Measurements from ENCODE around the gene ADSS1. TPM values are rescaled to one million over a fixed set of nuclear protein-coding genes. Genes with fewer than 3 reads are reported as not detected.

Gene ADSS1
- total RNA-seq, 3 donors from 2014 or later: 6.9 to 13.0 (median 7.3) TPM

DNA sequence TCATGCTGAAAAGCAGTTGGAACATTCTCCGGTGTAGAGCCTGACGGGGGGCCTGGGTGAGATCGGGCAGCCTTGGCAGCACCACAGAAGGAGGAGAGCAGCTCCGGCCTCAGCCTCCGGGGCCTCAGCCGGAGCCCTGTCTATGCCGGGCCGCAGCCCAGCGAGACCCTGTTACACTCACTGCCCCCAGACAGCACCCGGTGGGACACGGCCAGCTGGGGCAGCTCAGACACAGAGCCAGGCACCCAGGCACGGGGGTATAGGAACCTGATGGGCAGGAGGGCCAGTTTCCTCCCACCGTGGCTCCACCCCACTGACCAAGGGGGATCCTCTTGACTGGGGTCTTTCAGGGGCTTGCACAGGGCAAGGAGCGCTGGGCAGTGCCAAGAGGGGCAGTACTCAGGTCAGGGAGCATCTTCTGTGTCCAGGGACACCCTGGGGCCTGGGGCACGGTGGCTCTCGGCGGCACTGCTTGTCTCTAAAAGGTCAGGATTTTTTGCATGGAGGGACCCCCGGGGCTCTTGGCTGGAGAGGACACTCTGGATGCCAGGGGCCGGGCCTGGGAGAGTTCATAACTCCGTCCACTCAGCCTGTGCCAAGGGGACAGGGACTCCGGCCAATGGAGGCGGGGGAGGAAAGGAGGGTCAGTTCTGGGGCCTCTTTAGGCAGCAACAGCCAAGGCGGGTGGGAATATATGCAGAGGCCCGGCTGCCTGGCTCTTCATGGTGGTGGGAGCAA lies 25.2 kb upstream of the ADSS1 start:
- H3K4me3 ChIP-seq: peak overlapping the region in 2 of 3 donors; percentile 18 to 31
- intact Hi-C loops (cut with DNase I; ENCODE audit: low total_unique reads): no loop called here
- no peaks in the 10 kb centered on the region for H3K9me3 ChIP-seq
- H3K27ac ChIP-seq: peak overlapping the region; percentile 21 to 61
- peaks cover 16 to 20% of the 10 kb centered on the region in 2 donors for H3K4me1 ChIP-seq
- TF ChIP-seq POLR2AphosphoS5 (IDR thresholded peaks at IDR 0.05): no peak
- H3K27me3 ChIP-seq: no peaks in the 10 kb centered on the region
- H3K36me3 ChIP-seq: peaks cover 4% of the 10 kb centered on the region
- DNase-seq (ENCODE audit: low spot score in 2 of 2): no peak

DNA sequence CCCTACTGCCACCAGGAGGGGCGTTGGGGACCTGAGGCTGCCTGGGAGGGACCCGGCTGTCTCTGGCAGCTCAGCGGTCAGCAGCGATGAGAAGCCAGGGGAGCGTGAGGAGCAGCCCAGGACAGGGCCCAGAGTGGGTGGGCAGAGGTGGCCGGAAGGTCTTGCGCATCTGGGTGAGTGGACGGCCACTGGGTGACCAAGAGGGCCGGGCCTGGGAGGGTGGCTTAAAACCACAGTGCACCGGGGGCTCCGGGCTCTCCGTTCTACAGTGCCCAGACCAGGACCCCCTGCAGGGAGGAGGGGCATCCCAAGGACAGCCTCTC lies 24.6 kb upstream of the ADSS1 start:
- peaks cover 4% of the 10 kb centered on the region for H3K36me3 ChIP-seq
- H3K4me1 ChIP-seq: peaks cover 16 to 20% of the 10 kb centered on the region in 2 donors
- H3K27ac ChIP-seq: peak overlapping the region; percentile 21 to 61
- no peaks in the 10 kb centered on the region for H3K27me3 ChIP-seq
- DNase-seq (ENCODE audit: low spot score in 2 of 2): no peak
- TF ChIP-seq, protein P1, sequence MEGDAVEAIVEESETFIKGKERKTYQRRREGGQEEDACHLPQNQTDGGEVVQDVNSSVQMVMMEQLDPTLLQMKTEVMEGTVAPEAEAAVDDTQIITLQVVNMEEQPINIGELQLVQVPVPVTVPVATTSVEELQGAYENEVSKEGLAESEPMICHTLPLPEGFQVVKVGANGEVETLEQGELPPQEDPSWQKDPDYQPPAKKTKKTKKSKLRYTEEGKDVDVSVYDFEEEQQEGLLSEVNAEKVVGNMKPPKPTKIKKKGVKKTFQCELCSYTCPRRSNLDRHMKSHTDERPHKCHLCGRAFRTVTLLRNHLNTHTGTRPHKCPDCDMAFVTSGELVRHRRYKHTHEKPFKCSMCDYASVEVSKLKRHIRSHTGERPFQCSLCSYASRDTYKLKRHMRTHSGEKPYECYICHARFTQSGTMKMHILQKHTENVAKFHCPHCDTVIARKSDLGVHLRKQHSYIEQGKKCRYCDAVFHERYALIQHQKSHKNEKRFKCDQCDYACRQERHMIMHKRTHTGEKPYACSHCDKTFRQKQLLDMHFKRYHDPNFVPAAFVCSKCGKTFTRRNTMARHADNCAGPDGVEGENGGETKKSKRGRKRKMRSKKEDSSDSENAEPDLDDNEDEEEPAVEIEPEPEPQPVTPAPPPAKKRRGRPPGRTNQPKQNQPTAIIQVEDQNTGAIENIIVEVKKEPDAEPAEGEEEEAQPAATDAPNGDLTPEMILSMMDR (IDR thresholded peaks at IDR 0.05): no peak
- no peak for TF ChIP-seq POLR2AphosphoS5 (IDR thresholded peaks at IDR 0.05)
- no peak for TF ChIP-seq POLR2A (IDR thresholded peaks at IDR 0.05)
- no peaks in the 10 kb centered on the region for H3K9me3 ChIP-seq
- intact Hi-C loops (cut with DNase I; ENCODE audit: low total_unique reads): no loop called here
- peak overlapping the region in 2 of 3 donors; percentile 18 to 31 for H3K4me3 ChIP-seq

DNA sequence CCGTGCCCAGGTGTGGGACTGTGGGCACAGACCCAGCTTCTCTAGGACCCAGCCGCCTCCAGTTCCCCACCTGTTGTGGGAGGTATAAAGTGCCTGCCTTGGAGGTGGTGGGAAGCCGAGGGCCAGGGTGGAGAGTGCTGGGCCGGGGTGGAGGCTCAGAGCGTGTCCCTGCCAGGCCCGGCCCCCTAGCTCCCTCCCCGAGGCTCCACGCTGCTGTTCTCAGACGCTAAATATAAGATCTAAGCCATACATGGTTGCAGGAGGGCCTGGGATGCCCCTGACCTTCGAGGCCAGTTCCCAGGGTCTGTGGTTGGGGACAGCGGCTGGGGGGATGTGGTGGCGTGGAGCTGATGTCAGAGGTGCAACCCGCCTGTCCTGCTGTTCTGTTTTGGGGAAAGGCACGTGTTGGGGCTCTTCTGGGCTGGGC lies 23.8 kb upstream of the ADSS1 start:
- peaks cover 4% of the 10 kb centered on the region for H3K36me3 ChIP-seq
- H3K4me3 ChIP-seq: peak overlapping the region in 2 of 3 donors; percentile 18 to 31
- no peak for DNase-seq (ENCODE audit: low spot score in 2 of 2)
- no peaks in the 10 kb centered on the region for H3K9me3 ChIP-seq
- peaks cover 11 to 15% of the 10 kb centered on the region in 2 donors for H3K4me1 ChIP-seq
- TF ChIP-seq POLR2AphosphoS5 (IDR thresholded peaks at IDR 0.05) (no peak), POLR2A (IDR thresholded peaks at IDR 0.05) (no peak)
- TF ChIP-seq, protein P1 (IDR thresholded peaks at IDR 0.05): no peak
- H3K27ac ChIP-seq: peak overlapping the region in 1 of 2 donors; percentile 61
- no peaks in the 10 kb centered on the region for H3K27me3 ChIP-seq
- intact Hi-C loops (cut with DNase I; ENCODE audit: low total_unique reads): loop anchor here (10.0 kb wide), 1 partner anchor 45 kb away; no protein-coding TSS in a partner anchor

DNA sequence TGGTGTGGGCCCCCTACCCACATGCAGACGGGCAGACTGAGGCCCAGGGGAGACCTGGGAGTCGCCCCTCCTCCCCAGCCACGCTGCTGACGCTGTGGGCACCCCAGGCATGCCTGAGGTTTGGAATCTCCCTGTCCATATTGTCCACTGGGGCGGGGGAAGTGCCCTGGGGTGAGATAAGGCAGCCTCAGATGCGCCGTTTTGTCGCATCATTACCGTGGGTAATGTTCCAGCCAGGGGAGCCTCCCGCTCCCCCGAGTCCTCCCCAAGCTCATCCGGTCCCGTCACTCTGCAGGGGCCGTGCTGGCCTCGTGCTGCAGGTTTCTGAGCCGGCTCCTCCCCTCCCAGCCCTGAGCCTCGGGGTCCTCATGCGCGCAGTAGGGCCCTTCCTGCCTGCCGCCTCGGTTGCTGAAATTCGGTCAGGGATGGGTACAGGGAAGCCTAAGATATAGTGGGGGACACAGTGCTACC lies 23.2 kb upstream of the ADSS1 start:
- TF ChIP-seq POLR2A (IDR thresholded peaks at IDR 0.05) (no peak), POLR2AphosphoS5 (IDR thresholded peaks at IDR 0.05) (no peak)
- TF ChIP-seq, protein P1 (IDR thresholded peaks at IDR 0.05): no peak
- no peak overlapping the region for H3K4me3 ChIP-seq
- intact Hi-C loops (cut with DNase I; ENCODE audit: low total_unique reads): loop anchor here (10.0 kb wide), 1 partner anchor 46 kb away; no protein-coding TSS in a partner anchor
- H3K36me3 ChIP-seq: peaks cover 4% of the 10 kb centered on the region
- no peak overlapping the region for H3K27ac ChIP-seq
- H3K9me3 ChIP-seq: no peaks in the 10 kb centered on the region
- no peak for DNase-seq (ENCODE audit: low spot score in 2 of 2)
- H3K4me1 ChIP-seq: peaks cover 11 to 14% of the 10 kb centered on the region in 2 donors
- no peaks in the 10 kb centered on the region for H3K27me3 ChIP-seq

DNA sequence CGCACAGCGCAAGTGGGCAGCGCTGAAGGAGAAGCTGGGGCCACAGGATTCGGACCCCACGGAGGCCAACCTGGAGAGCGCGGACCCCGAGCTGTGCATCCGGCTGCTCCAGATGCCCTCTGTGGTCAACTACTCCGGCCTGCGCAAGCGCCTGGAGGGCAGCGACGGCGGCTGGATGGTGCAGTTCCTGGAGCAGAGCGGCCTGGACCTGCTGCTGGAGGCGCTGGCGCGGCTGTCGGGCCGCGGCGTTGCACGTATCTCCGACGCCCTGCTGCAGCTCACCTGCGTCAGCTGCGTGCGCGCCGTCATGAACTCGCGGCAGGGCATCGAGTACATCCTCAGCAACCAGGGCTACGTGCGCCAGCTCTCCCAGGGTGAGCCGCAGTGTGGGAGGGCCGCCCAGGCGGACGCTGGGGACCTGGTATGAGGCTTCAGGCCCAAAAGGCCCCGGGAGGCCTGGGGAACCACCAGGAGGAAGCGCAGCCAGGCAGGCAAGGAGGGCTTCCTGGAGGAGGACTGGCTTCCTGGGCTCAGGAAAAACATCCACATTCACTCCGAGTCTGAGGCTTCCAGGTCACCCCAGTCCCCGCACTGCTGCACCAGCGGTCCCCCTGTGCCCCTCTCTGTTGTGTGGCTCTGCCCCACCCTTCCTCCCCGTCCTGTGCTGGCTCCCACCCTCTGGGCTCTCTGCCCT lies 22.5 kb upstream of the ADSS1 start:
- H3K27me3 ChIP-seq: no peaks in the 10 kb centered on the region
- no peak overlapping the region for H3K4me3 ChIP-seq
- peak overlapping the region in 1 of 2 donors; percentile 19 for H3K27ac ChIP-seq
- no peak for DNase-seq (ENCODE audit: low spot score in 2 of 2)
- H3K36me3 ChIP-seq: peaks cover 4% of the 10 kb centered on the region
- peaks cover 11 to 14% of the 10 kb centered on the region in 2 donors for H3K4me1 ChIP-seq
- TF ChIP-seq, protein P1 (IDR thresholded peaks at IDR 0.05): no peak
- TF ChIP-seq POLR2A (IDR thresholded peaks at IDR 0.05) (no peak), POLR2AphosphoS5 (IDR thresholded peaks at IDR 0.05) (no peak)
- no peaks in the 10 kb centered on the region for H3K9me3 ChIP-seq
- intact Hi-C loops (cut with DNase I; ENCODE audit: low total_unique reads): loop anchor here (10.0 kb wide), 1 partner anchor 47 kb away; no protein-coding TSS in a partner anchor
